GM18508 (cell line): ENCODE measurements around the gene WFDC2.

Source experiments
- ATAC-seq: cut with Tn5 transposase; IDR thresholded peaks from one replicate; pipeline ENCODE4 v1.9.1; 2021; ENCODE audit warnings: moderate number of reproducible peaks; ENCODE audit not compliant: insufficient read depth, unreplicated experiment

The WFDC2 gene

GRCh38 chr20:45489083-45489531 lies 19.6 kb downstream of the WFDC2 start:
- no peak for ATAC-seq

- no peak for ATAC-seq
These were observed 26.0 kb downstream of the WFDC2 start for GRCh38 chr20:45495501-45495941.

DNA sequence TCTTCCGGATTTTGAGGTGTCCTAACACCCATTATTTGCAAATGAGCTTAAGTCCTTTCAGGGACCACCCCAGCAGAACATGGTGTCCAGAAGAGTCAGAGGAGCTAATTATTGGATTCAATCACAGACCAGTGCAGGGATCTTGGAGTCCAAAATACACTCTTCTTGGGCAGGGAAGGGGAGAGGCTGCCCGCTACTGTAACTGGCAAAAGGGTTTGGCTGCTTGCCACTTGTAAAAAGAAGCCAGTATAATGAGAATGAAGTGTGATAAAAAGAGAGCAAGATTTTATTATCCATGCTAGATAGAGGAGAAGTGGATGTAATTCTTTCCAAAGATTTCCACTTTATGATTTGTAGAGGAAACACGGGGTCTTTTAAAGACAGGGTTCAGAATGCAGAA lies 26.6 kb downstream of the WFDC2 start:
- no peak for ATAC-seq

DNA sequence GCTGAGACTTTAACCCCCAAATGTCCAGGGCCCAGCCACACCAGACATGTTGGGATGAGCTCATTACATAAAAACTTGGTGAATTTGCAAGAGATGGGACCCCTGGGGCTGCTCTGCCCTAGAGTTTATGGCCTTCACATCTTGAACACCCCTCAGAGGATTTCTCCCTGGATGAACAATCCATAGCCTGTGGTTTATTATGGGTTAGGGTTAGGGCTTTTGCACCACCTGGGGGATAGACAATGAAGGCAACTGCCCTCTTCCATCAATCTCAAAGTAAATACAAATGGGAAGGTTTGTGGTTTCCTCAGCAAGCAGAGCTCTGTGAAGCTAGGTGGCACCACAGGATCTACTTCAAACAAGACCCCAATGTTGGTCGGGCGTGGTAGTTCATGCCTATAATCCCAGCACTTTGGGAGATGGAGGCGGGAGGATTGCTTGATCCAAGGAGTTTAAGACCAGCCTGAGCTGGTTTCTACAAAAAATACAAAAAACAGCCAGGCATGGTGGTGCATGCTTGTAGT lies 28.5 kb downstream of the WFDC2 start:
- no peak for ATAC-seq

DNA sequence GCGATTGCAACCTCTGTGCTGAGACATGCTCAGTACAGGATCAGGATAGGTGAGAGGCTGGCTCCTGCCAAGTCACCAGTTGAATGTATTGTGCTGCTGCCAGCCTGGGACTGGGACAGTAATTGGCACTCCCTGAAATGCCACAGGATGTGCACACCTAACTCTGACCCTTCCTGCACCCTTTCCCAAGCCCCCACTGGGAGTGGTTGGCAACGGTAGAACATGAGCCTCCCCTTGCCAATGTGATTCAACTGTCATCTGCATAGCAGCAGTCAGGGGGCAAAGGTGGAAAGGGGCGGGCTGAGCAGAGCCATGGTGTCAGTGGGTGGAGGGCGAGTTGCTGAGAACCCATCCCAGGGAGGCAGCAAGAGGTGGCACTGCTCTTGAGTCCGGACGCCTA lies 30.5 kb downstream of the WFDC2 start:
- no peak for ATAC-seq

GRCh38 chr20:45501600-45501999 lies 32.0 kb downstream of the WFDC2 start:
- ATAC-seq, result no peak

DNA sequence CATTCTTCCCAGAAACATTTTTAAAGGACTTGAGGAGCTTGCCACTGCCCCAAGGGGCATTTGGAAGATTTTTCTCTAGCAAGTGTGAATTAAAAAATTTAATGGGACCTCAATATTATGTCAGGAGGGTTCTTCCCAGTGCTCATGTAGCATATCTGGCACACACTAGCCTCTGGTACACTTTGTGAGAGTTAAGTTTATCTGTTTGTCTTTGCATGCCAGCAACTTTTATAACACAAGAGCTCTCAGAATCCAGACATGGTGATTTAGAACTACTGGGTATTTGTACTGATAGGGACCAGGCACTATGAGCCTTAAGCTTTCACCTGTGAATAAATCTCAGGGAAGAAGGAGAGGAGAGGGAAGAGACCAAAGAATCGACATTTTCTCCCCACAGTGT lies 33.0 kb downstream of the WFDC2 start:
- ATAC-seq, result no peak

DNA sequence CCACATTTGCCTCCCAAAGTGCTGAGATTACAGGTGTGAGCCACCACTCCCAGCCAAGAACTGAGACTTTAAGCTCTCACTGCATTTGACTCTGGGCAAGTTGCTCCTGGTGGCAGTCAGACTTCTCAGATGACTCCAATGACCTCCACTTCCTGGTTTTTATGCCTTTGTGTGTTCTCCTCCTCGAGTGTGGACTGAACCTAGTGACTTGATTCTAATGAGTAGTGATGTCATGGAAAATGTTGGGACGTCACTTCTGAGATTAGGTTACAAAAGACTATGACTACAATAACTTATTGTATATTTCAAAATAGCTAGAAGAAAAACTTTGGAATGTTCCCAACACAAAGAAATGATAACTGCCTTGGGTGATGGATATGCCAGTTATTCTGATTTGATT lies 33.9 kb downstream of the WFDC2 start:
- ATAC-seq, result no peak

DNA sequence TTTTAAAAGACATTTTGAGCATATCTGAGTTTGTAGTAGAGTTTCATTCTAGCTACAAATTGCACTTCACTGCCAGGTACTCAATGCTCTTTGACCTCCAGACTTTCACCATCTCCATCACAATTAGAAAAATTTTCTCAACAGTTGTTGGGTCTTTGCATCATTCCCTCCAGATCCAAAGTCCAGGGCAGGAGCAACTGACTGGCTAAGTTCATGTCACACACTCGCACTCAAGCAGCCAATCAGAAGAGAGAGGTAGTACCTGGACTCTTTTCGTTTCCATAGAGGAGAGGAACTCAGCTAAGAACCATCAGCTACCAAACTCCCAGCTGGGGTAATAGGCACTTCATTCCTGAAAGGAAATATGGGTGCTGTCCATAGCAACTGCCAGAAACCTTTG lies 36.8 kb downstream of the WFDC2 start:
- ATAC-seq, result no peak

- no peak for ATAC-seq
These were observed 37.7 kb downstream of the WFDC2 start for GRCh38 chr20:45507011-45507820.

- ATAC-seq, result no peak
These were observed 38.7 kb downstream of the WFDC2 start for GRCh38 chr20:45508068-45508886.

- no peak for ATAC-seq
These were observed 39.5 kb downstream of the WFDC2 start for GRCh38 chr20:45509091-45509490.

DNA sequence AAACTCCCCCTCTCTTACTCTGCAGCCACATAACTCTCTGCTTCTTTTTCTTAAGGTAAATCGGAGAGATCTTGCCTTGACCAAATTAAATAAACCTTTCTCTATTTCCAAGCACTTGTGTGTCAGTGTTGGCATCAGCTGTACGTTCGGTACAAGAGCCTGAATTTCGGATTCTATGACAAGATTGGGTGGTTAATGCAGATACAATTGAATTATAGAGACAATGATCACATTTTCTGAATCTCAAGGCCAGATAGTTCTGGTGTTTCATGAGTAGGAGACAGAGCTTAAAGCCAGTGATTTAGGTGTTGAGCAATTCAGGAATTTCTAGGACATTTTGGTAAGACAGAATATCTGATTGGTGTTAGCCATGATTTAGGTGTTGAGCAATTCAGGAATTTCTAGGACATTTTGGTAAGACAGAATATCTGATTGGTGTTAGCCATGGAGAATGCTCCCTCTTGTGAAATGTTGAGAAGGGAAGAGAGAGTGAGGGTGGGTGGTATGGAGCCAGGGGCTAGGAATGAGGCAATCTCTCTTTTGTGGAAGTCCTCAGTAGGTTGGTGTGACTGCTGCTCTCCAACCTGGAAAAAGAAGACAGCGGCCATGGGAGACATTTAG lies 40.8 kb downstream of the WFDC2 start:
- no peak for ATAC-seq

DNA sequence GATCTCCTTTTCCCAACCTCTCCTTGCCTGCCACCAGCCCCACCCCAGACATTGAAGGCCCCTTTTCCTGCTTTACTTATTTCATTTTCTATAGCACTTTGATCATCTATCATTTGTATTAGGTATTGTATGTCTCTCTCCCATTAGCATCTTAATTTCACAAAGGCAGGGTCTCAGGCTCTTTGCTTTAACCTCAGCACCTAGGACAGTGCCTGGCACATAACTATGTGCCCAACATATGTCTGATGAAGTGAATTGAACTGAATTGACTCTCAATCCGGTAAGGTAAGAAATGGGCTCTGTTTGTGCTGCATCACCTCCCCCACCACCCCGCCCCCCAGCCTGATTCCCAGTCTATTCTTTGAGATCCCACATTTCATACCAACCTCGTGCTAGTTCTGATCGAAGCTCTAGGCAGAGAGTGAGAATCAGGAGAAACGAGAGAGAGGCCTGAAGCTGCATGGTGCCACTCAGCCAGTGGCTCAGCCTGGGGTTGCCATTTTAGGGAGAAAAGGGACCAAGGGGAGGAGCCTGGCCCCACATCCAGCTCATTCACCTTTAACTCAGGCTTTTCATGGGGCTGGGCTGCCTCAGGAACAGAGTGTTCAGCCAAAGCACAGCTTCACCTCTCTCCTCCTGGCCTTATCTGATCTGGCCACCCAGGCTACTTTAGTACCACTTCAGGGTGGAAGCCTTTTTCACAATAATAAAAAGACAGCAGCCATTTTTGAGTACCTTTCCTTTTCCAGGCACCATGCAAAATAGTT lies 45.8 kb downstream of the WFDC2 start, which contains the start of gene SPINT3:
Gene SPINT3, minus strand, starts transcription at position 476 of the 767 bp plus-strand sequence. Its CDS starts 14 bp downstream, at position 462.
- no peak for ATAC-seq

DNA sequence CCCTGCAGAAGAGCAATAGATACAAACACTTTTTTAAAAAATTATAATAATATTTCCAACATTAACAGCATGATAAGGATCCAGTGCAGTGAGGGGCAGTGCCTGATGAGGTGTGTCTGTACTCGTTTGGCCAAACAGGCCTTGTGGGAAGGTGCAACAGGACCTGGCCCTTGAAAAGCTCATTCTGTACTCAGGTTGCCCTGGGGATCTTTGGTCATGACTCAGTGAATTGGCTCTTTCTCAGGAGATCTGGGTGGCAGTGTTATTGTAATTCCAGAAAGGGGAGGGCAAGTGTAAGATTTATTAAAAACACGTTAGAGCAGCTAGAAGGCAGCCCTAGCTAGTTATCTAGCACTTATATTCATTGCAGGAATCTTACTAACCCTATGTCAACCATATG lies 48.7 kb downstream of the WFDC2 start:
- no peak for ATAC-seq

DNA sequence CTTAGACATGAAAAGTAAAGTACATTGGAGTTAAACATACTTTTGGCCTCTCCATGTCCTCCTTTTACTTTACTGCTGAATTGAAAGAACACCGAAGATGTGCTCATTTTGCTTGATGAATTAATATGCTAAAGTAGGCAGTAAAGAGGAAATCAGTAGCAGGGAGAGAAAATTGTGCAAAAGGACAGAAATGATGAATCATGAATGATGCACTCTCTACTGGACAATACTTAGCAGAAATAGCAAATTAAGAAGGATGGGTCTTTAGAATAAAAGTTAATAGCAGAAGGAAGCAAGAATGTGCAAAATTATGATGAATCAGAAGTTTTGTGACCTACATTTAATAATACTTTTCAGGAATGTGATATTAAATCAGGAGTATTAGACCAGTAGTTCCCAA lies 54.3 kb downstream of the WFDC2 start:
- ATAC-seq, result no peak

- no peak for ATAC-seq
These were observed 57.7 kb downstream of the WFDC2 start for GRCh38 chr20:45527294-45527693.
